GM10266 (cell line): Measurements from ENCODE around the gene PELI2.

Source experiments
- DNase-seq: peaks from one replicate; pipeline ENCODE4 v3.0.0; 2012; ENCODE audit errors: extremely low spot score
- TF ChIP-seq, protein P1 (sequence below): IDR thresholded peaks from 2 replicates; pipeline ENCODE4 v1.5.1; 2012; ENCODE audit warnings: mild to moderate bottlenecking, low read depth; ENCODE audit not compliant: control insufficient read depth, insufficient read depth; ENCODE audit errors: missing control alignments

PELI2 gene

GRCh38 chr14:56137849-56138248 is 19.6 kb downstream of the PELI2 start:
- TF ChIP-seq, protein P1, sequence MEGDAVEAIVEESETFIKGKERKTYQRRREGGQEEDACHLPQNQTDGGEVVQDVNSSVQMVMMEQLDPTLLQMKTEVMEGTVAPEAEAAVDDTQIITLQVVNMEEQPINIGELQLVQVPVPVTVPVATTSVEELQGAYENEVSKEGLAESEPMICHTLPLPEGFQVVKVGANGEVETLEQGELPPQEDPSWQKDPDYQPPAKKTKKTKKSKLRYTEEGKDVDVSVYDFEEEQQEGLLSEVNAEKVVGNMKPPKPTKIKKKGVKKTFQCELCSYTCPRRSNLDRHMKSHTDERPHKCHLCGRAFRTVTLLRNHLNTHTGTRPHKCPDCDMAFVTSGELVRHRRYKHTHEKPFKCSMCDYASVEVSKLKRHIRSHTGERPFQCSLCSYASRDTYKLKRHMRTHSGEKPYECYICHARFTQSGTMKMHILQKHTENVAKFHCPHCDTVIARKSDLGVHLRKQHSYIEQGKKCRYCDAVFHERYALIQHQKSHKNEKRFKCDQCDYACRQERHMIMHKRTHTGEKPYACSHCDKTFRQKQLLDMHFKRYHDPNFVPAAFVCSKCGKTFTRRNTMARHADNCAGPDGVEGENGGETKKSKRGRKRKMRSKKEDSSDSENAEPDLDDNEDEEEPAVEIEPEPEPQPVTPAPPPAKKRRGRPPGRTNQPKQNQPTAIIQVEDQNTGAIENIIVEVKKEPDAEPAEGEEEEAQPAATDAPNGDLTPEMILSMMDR, result no peak
- no peak for DNase-seq

GRCh38 chr14:56138928-56139327 is 20.7 kb downstream of the PELI2 start:
- no peak for DNase-seq
- TF ChIP-seq, protein P1, result no peak

GRCh38 chr14:56142314-56142713 is 24.1 kb downstream of the PELI2 start:
- TF ChIP-seq, protein P1, result no peak
- DNase-seq, result no peak

GRCh38 chr14:56143025-56143424 is 24.8 kb downstream of the PELI2 start:
- TF ChIP-seq, protein P1, result no peak
- DNase-seq, result no peak

DNA sequence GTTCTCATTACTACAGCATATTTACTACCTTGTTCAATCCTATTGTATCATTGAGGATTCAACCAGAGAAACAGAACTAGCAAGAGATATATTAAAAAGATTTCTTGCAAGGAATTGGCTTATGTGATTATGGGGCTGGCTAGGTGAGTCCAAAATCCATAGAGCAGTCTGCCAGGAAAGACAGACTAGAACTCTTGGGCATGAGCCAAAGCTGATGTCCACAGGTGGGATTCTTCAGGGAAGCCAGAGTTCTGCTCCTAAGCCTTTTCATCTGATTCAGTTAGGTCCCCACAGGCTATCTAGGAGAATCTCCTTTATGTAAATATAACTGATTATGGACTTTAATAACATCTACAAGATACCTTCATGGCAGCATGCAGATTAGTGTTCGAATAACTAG is 26.0 kb downstream of the PELI2 start:
- TF ChIP-seq, protein P1, result no peak
- no peak for DNase-seq

- TF ChIP-seq, protein P1, result no peak
- no peak for DNase-seq
Measured at GRCh38 chr14:56145181-56145769, 27.1 kb downstream of the PELI2 start.

DNA sequence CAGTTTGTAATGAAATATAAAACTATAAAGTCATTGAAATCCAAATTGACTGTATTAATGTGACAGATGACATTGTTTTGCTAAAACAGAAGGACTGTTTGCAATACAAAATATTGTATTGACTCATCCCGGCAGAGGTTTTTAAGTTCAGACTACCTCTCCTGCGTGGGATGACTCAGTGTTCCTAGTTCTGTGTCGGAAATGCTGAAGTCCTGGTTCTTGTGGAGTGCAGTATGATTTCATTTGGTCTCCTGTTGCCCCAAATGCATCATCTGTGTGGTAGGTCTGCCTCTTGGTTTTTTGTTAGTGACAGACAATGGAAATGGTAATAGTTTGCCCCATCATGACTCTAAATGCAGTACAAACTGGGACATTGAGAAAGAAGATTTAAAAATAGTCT is 27.8 kb downstream of the PELI2 start:
- TF ChIP-seq, protein P1, result no peak
- DNase-seq, result no peak
